Measurements from ENCODE around the gene ASCL2.

Gene ASCL2

DNA sequence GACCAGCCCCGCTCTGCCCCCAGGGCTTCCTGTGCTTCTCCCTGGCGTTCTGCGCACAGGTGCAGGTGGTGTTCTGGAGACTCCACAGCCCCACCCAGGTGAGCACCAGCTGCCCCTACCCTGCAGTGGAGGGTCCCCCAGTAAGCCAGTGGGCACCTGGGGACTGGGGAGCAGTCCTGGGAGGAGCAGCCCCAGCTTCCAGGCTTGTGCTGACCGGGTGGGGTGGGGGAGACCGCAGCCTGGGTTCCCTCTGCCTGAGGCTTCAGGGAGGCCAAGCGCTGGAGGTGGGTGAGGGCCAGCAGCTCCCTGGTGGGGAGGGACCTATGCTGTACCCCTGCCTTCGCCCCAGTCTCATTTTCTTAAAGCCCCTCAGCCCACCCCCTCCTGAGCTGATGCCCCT lies 38.3 kb upstream of the ASCL2 start:
- DNase-seq = no peak

DNA sequence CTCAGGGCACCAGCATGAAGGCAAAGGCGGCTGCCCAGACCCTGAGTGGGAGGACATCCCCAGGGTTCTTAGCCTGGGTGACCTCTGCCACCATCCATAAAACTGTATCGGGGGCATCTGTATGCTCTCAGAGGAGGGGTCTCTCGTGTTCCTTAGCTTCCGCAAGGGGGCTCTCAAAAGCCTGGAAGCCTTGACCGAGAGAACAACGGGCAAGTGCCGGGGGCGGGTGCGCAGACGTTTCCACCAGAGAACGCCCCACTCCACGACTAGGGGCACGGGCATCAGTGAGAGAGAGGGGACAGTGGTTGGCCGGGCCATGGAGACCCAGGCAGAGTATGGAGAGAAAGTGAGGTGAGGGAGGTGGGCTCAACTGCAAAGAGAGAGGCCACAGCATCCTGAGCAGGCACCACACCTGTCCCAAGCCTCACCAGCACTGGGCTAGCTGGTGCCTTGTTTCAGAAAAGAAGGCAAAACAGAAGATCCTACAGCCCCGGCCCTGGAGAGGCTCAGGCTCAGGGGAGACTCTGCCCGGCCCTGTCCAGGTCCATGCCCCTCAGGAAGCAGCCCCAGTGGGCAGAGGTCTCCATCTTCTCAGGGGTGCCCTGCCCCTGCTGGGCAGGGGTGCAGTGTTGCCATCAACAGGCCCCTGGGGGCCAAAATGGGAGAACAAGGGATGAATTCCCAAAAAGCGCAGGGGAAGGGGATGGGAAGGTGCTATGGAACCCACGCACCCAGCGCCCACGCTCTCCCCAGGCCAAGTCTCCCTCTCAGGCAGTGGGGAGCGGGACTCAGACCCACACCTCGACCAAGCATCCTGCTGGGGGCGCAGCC lies 37.3 kb upstream of the ASCL2 start:
- DNase-seq = no peak

DNA sequence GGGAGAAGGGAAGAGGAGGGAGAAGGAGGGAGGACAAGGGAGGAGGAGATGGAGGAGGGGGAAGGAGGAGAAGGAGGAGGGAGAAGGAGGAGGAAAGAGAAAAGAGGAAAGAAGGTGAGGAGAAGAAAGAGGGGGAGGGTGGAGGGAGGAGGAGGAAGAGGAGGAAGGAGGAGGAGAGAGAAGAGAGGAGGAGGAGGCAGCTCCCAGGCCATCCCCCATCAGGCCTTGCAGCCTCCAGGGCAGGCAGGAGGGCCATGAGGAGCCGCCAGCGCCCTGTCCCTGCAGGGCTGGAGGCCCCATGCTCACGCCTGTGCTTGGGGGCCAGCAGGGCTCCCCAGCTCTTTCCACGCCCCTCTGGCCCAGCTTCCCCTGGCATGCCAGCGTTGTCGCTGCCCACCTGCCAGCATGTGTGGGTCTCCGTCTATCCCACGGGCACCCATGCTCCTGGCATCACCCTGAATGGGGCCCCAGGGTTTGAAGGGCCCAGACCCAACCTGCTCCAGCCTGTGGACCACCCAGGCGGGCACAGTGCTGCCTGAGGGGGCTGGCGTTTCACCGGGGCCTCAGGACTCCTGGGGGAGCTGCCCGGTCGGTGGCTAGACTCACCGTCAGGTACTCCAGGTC lies 36.6 kb upstream of the ASCL2 start:
- no peak for DNase-seq

DNA sequence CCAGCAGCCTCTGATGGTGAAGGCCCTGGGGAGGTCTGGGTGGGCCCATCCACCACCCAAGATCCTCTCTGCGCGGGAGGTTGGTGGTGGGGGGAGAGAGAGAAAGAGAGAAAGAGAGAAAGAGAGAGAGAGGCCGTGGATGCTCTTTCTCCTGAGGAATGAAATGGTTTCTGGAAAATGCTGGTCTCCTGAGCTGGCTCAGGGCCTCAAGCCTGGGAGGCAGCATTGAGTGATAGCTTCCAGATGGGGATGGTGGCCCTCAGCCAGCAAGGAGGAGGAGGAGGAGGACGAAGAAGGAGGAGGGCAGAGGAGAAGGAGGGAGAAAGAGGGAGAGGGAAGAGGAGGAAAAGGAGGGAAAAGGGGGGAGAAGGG lies 36.0 kb upstream of the ASCL2 start:
- DNase-seq = no peak

DNA sequence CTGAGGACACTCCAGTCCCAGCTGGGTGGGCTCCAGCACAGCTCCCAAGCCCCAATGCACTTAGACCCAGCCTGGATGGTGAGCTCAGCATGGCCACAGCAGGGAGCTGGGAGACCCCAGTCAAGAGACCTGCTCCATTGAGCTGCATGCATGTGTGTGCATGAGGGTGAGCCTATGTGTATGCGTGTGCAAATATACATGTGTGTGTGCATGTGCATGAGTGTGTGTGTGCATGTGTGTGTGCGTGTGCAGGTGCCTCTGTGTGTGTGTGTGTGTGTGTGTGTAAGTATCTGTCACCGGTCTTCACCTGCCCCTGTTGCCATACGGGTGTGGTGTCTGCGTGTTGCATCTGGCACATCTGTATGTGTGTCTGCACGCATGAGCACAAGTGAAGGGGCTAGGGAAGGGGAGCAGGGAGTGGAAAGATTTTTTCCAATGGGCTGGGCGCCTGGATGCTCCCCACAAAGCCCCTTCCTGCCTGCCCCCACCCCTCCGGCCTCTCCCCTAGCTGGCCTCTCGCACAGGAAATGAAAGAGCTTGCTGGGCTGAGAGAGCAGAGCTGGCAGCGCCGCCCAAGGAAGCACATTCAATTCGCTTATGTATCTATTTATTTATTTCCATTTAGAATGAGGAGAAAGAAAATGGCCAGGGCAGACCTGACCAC lies 35.5 kb upstream of the ASCL2 start:
- DNase-seq = no peak

DNA sequence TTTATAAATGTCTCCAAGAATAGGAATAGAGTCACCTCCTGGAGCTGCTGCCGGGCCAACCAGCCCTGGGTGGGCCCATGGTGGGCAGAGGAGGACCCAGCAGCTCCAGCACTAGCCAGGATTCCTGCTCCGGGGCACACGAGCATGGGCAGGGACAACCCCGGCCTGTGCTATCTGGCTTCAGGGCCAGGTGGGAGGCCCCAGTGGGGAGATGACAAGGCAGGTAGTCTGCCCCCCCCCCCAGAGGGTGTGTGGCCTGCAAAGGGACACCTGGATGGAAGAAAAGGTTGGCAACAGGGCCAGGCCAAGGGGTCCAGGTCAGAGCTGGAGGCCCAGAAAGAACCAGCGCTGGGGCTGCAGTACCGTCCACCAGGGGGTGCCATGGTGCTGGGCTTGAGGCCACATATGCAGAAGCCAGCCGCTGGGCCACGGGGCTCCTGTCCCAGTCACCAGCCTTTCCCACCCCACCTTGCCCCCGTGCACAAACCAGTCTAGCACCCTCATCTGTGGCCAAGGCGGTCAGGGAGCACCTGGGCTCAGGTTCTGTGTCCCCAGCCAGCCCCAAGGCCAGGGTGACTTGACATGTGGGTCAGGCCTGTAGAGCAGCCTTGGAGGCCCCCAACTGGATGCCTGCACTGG lies 34.9 kb upstream of the ASCL2 start:
- DNase-seq = peak; percentile 0

DNA sequence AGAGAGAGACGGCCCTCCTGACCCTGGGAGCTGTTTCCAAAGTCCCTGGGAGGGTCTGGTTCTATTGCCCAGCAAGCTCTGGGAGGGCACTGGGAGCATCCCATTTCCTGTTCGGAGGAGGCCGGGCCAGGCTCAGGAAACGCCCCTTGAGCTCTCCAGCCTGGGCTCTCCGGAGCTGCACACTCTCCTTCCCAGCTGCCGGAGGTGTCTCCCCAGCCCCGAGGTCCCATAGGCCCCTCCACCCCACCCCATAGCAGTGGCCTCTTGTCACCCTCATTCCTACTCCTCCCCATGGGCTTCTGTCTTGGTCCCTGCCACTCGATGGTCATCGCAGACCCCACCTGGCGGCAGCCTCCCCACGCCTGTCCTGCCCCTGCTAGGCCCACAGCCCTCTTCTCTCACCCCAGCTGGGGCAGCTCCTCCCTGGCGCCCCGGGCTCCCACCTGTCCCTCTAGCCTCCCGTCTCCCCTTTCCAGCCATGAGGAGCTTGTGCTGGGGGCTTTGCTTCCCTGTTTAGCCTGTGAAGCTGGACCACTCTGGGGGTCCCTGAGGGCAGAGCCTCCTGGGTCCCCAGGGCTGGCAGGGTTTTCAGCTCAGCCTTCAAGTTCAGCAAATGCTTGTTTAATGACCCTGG lies 34.2 kb upstream of the ASCL2 start:
- no peak for DNase-seq

DNA sequence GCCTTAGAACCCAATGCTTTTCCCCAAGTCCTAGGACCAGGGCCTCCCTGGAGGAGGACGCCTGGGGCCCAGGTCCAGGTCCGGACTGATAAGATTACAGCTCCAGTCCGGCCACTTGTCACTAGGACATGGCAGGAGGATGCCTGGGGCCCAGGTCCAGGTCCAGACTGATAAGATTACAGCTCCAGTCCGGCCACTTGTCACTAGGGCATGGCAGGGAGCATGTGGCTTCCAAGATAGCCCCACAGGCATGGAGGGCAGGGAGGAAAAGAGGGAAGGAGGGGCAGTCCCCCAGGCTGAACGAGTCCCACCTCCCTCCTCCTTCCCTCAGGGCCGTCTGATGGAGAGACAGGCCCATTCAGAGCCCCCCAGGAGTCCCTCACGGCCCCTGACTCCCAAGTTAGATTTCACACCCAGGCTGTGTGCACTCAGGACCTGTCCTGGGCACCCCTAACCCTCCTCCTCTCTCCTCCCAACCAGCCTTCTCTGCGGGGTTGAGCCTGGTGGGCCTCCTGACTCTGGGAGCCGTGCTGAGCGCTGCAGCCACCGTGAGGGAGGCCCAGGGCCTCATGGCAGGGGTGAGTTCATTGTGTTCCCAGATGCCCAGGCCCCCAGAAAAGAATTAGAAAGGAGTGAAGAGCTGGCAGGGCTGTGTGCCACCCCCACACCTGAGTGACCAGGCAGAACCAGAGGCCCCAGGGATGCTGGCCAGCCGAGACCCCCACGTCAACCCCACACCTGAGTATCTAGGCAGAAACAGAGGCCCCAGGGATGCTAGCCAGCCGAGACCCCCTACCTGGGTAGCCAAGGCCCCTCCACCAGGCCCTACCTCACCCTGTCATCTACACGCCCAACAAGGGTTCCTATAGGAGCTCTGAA lies 33.5 kb upstream of the ASCL2 start:
- no peak for DNase-seq

DNA sequence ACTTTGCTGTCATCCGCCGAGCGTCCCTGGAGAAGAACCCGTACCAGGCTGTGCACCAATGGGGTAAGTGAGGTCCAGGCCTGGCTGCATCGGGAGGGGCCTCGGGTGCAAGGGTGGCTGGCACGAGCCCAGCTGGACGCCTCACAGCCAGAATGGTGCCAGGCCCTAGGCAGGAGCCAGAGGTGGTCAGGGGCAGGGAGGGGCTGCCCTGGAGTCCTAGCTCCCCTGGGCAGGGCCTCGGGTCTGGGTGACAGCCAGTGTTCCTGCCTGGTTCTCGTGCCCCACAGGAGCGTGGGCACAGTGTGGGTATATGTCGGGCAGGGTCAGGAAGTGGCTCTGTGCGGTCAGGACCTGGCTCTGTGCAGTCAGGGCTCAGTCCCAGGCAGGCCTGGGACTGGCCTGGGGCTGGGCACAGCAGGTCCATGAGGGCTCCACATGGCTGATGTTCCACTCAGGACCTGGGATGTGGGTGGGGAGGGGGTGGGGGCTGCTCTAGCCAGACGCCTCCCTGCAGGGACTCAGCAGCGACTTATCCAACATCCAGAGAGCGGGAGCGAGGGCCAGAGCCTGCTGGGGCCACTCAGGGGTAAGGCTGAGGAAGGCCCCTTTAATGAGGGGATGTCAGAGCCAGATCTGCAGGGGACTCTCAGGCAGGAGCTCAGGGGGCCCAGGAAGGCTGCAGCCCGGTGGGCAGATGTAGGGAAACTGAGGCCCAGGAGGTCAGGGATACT lies 32.7 kb upstream of the ASCL2 start:
- DNase-seq = no peak

DNA sequence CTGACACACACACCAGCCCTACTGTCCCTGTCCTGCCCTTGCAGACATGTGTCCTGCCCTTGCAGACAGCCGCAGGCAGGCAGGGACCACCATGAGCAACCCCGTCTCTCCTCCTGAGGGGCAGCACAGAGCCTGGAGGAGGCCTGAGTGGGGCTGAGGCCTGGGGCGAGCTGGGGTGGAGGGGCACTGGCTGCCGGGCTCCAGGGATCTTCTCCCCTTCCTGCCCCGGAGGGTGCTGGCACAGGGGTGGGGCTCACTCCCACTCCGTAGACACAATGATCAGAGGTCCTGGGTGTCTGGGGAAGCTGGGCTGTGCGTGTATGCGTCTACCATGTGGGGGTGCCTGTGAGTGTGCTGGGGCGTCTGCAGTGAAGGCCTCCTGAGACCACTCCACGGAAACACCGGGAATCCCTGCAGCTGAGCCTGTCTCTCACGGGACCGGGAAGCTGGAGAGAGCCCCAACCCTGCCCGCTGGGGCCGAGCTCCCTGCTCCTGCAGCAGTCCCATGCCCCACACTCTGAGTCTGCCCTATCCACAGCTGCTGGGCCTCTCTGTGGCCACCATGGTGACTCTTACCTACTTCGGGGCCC lies 32.0 kb upstream of the ASCL2 start:
- no peak for DNase-seq

DNA sequence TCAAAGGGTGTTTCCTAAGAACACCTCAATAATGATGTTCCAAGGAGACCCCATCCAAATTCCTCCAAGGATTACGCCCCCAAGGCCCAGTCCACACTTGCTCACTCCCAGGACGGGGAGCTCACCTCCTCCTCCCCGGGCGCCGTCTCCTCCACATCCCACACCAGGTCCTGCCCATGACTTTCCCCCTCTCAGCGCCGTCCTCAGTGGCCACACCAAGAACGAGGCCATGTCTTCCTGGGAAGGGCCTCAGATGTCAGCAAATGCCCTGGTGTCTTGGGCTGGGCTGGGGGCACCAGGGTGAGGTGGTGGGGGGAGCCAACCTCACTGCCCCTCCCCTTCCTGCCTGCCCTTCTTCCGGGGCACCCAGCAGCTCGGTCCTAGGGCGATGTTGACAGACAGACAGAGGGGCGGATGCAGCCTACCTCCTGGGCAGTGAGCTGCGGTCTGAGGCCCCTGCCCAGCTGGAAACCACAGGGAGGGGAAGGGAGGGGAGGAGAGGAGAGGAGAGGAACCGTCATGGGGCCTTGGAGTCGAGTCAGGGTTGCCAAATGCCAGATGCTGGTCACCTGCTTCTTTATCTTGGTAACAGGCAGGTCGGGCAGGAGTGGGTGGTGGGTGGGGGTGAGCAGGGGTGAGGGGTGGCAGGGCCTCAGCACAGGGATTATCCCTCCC lies 31.4 kb upstream of the ASCL2 start, which contains the start of the genes C11orf21 and TSPAN32:
TSS of gene C11orf21 (minus strand) at position 288 of the 675 bp plus-strand sequence. CDS start at position 178, 110 bp downstream.
TSS of gene TSPAN32 (plus strand) at position 383 of the 675 bp plus-strand sequence. CDS start at position 520, 137 bp downstream.
- no peak for DNase-seq

DNA sequence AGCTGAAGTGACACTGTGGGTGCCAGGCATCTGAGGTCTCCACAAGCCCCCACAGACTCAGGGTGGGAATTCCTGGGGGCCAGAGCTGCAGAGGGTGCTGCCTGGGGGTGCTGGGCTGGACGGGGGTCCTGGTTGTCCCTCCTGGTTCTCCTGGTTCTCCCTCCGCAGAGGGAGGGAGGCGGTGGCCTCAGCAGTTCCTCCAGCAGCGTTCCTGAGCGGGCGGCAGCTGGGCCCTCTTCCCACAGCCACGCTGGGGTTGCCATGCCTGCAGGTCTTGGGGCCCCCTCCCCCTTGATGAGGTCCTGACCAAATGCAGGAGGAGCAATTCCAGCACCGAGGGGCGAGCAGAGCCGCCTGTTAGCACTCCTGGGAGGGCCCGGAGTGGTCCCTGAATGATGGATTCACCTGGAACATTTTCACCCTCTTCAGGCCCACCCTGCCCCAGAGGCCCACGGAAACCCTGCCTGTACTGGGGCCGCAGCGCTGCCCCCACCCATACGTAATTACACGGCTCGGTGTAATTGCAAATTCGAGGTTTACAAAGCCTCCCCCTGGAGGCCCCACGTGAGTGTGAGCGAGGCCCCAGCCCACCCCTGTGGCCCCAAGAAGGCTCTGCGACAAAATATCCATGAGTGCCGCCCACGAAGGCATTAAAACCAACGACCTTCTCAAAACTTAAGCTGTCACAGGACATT lies 30.7 kb upstream of the ASCL2 start:
- DNase-seq = no peak

DNA sequence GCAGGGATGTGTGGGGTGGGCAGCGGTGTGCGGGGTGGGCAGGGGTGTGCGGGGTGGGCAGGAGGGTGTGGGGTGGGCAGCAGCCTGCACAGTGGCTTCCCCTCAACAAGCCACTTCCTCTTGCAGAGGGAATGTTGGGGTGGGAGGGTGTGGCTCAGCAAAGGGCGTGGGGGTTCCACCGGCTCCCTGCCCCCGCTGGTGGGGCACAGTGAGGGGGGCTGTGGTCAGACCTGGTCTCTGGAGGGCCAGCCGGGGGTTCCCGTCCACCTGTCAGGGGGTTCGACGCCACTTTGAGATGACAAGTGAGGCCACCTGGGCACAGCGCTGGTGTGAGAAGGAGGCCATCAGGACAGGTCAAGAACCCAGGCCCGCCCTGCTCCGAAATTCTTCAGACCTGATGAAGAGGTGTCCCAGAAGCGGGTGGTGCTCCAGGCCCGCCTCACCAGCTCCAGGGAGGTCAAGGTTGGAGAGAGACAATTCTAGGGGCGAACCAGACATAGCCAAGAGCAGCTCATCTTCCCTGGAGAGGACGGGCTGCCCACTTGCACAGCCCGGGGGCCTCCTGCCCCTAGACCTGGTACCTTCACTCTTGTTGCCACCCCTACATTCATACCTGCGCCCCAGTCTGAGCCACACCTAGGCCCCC lies 30.0 kb upstream of the ASCL2 start:
- DNase-seq = no peak

DNA sequence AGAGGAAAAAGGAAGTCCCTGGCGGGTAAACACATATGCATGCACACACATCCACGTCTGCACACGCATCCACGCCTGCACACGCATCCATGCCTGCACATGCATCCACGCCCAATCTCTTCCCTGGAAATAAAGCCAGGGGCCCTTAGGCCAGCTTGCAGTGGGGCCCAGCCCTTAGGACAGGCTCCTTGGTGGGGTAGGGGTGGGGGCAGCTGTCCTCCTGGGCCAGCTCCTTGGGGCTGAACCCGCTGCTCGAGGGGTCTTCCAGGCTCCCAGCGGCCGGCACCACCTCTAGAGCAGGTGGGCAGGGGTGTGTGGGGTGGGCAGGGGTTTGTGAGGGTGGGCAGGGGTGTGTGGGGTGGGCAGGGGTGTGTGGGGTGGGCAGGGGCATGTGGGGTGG lies 29.4 kb upstream of the ASCL2 start:
- DNase-seq = no peak

DNA sequence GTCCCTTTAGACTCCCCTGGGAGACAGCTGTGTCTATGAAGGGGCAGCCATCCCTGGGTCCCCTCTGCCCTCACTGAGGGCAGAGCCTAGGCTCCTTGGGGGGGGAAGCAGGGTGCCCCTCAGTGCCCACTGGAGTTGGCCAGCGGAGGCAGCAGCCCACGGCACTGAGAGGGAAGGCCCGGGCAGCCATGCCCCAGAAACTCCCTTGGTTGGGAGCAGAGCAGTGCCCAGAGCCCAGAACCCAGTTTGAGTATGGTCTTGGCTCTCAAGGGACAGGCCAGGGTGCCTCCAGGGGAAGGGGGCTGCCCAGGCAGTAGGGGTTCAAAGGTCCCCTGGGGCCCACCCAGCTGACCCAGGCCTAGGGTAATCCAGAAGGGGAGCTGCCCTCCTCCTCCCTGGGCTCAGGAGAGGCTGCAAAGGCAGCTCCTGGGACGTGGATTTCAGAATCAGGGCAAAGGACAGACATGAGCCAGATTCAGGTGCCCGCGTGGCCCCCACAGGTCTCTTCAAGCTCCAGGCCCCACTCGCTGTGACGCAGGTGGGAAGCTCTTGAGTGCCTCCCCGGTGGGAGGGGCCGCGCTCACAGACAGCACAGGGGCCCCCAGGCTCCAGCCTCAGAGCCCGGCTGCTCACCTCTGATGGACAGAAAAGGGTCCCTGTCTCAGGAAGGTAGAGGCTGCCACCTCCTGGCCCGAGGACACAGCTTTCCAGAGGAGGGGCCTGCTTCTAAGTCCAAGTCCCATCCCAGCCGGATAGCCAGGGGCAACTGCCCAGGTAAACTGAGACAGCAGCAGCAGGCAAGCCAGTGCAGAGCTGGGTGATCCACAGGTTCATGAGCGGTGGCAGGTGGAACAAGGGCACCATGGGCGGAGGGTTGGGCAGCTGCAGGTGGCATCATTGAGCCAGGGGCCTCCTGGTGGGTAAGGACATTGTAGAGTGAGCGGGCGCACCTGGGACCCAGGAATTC lies 28.7 kb upstream of the ASCL2 start:
- no peak for DNase-seq

DNA sequence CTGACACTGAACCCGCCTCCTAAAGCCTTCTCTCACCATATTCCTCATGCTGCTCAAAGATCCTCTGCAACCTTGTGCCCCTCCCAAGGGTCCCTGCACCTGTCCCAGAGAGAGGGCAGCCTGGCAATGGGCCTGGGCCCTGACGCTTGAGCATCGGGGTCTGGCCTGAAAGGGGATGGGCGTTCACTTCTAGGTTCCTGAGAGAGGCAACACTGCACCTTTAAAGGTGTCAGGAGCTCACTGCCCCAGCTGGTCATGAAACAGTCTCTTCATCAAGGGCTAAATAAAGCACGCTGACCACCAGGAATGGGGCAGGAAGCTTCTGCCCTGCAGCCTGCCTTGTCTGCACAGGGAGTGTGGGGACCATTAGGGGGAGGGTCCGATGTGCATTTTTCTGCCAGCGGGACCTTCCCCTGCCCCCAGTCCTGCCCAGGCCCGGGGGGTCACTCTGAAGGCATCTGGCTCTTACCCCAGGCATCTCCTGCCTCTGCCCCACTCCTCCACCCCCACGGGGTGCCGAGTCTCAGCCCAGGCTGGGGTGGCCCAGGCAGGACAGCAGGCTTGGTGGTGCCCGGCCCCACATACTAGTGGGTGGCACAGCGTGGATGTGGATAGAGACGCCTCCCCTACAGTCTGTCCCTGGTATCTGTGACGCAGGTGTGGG lies 27.9 kb upstream of the ASCL2 start:
- DNase-seq = no peak

DNA sequence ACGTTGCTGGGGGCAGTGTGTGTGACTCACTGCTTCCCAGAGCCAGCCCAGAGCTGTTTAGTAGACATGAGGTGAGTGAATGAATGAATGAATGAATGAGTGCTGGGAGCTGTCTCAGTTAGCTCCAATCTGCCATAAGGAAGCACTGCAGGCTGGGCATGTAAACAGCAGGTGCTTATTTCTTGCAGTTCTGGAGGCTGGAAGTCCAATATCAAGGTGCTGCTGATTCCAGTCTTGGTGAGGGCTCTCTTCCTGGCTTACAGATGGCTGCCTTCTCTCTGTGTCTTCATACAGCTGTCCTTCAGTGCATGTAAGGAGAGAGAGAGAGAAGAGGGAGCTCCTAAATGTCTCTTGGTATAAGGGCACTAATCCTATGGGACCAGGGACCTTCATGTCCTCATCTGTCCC lies 27.2 kb upstream of the ASCL2 start:
- no peak for DNase-seq
